Hepatocyte (in vitro differentiated cells): ENCODE data around the gene PNPLA5. TPM values are rescaled to one million over a fixed set of nuclear protein-coding genes. Genes with fewer than 3 reads are reported as not detected.

Experiments
- DNase-seq: peaks from one replicate; pipeline ENCODE4 v3.0.0-alpha.2; 2016; ENCODE audit warnings: low spot score
- H2AFZ ChIP-seq: fragments of 200-600 bp; sonication (generic); 2 replicates; pipeline ENCODE4 v1.6.0; 2016; ENCODE audit warnings: antibody characterized with exemption, mild to moderate bottlenecking
- H3K27ac ChIP-seq: fragments of 200-600 bp; sonication (generic); 2 replicates; pipeline ENCODE4 v1.5.1; 2016; ENCODE audit warnings: mild to moderate bottlenecking
- H3K27me3 ChIP-seq: fragments of 200-600 bp; sonication (generic); 2 replicates; pipeline ENCODE4 v1.6.1; 2016
- H3K36me3 ChIP-seq: fragments of 200-600 bp; sonication (generic); replicated peaks from 2 replicates; pipeline ENCODE4 v1.5.1; 2016; ENCODE audit warnings: low read depth; ENCODE audit not compliant: insufficient read depth
- H3K4me1 ChIP-seq: fragments of 200-600 bp; sonication (generic); 2 replicates; pipeline ENCODE4 v1.5.1; 2016; ENCODE audit warnings: mild to moderate bottlenecking, moderate library complexity; ENCODE audit not compliant: insufficient read depth
- H3K4me2 ChIP-seq: fragments of 200-600 bp; sonication (generic); 2 replicates; pipeline ENCODE4 v1.6.0; 2016
- H3K4me3 ChIP-seq: fragments of 200-600 bp; sonication (generic); 2 replicates; pipeline ENCODE4 v1.5.1; 2016; ENCODE audit warnings: mild to moderate bottlenecking
- H3K79me2 ChIP-seq: fragments of 200-600 bp; sonication (generic); 2 replicates; pipeline ENCODE4 v1.6.0; 2017; ENCODE audit warnings: mild to moderate bottlenecking
- H3K9me2 ChIP-seq: fragments of 200-600 bp; sonication (generic); replicated peaks from 2 replicates; pipeline ENCODE4 v1.6.0; 2017; ENCODE audit warnings: mild to moderate bottlenecking; ENCODE audit not compliant: insufficient read depth
- H3K9me3 ChIP-seq: fragments of 200-600 bp; sonication (generic); 2 replicates; pipeline ENCODE4 v1.5.1; 2016; ENCODE audit warnings: low read depth, mild to moderate bottlenecking
- H4K20me1 ChIP-seq: fragments of 200-600 bp; sonication (generic); 2 replicates; pipeline ENCODE4 v1.6.0; 2016; ENCODE audit warnings: mild to moderate bottlenecking; ENCODE audit not compliant: insufficient read depth, poor library complexity, severe bottlenecking
- CTCF ChIP-seq: fragments of 200-600 bp; sonication (generic); IDR thresholded peaks from 2 replicates; pipeline ENCODE4 v1.5.1; 2016; ENCODE audit warnings: antibody characterized with exemption, mild to moderate bottlenecking; ENCODE audit not compliant: poor library complexity
- EZH2 ChIP-seq: fragments of 200-600 bp; sonication (generic); IDR thresholded peaks from 2 replicates; pipeline ENCODE4 v1.6.1; 2016; ENCODE audit warnings: antibody characterized with exemption, mild to moderate bottlenecking, borderline replicate concordance
- EZH2phosphoT487 ChIP-seq: fragments of 200-600 bp; sonication (generic); IDR thresholded peaks from one replicate; pipeline ENCODE4 v1.6.1; 2018; ENCODE audit warnings: antibody characterized with exemption, mild to moderate bottlenecking, low read depth, moderate library complexity; ENCODE audit not compliant: unreplicated experiment, severe bottlenecking
- WGBS: methylation state at CpG from one replicate; pipeline ENCODE4 v1.1.6; 2016; ENCODE audit warnings: low lambda C conversion rate; ENCODE audit errors: missing lambda C conversion rate; 5-methylcytosine and 5-hydroxymethylcytosine counted together
- polyA plus RNA-seq: library from polyadenylated mRNA; unstranded; fragments of >200 nt; fragmentation: Nextera tagmentation; extraction: Ambion mirVana; gene quantifications from 2 replicates; pipeline ENCODE4 v1.2.1, GENCODE V29; 2016
- total RNA-seq: library from RNA; depleted of rRNA; stranded (reverse); fragments of >200 nt; gene quantifications from 2 replicates; pipeline ENCODE4 v1.2.3, GENCODE V29; 2014

PNPLA5 gene
- total and polyA plus RNA-seq, 2 experiments from 2014 or later: 0.11 to 0.57 TPM

- Histone ChIP-seq H4K20me1 (no peaks in the 10 kb centered on the region), H3K4me2 (no peak overlapping the region), H3K27ac (no peak overlapping the region), H3K4me1 (no peaks in the 10 kb centered on the region), H3K9me2 (no peaks in the 10 kb centered on the region), H3K9me3 (no peaks in the 10 kb centered on the region), H3K27me3 (no peaks in the 10 kb centered on the region), H3K36me3 (no peaks in the 10 kb centered on the region), H2AFZ (no peak overlapping the region), H3K79me2 (no peaks in the 10 kb centered on the region), H3K4me3 (no peak overlapping the region)
- no peak for TF ChIP-seq EZH2
- TF ChIP-seq EZH2phosphoT487: no peak
- TF ChIP-seq CTCF: no peak
- DNase-seq: no peak
- 71% methylated on average over 5 of the region's 5 CpGs for whole genome bisulfite sequencing
Measured at GRCh38 chr22:43901976-43902643, 10.3 kb upstream of the PNPLA5 start.

- Histone ChIP-seq H3K4me2 (no peak overlapping the region), H3K9me2 (no peaks in the 10 kb centered on the region), H3K4me1 (no peaks in the 10 kb centered on the region), H3K27me3 (no peaks in the 10 kb centered on the region), H3K36me3 (no peaks in the 10 kb centered on the region), H4K20me1 (no peaks in the 10 kb centered on the region), H3K4me3 (no peak overlapping the region), H3K27ac (no peak overlapping the region), H3K9me3 (no peaks in the 10 kb centered on the region), H2AFZ (no peak overlapping the region), H3K79me2 (no peaks in the 10 kb centered on the region)
- 68% methylated on average over 7 of the region's 7 CpGs for WGBS
- TF ChIP-seq EZH2phosphoT487 (no peak), CTCF (no peak), EZH2 (no peak)
- DNase-seq: no peak
Measured at GRCh38 chr22:43900206-43900605, 8.4 kb upstream of the PNPLA5 start.

GRCh38 chr22:43897751-43898261 lies 6.0 kb upstream of the PNPLA5 start:
- H3K79me2 ChIP-seq: no peaks in the 10 kb centered on the region
- 61% methylated on average over 12 of the region's 12 CpGs for WGBS
- no peak overlapping the region for H3K4me2 ChIP-seq
- no peaks in the 10 kb centered on the region for H3K36me3 ChIP-seq
- no peak for DNase-seq
- no peak overlapping the region for H3K4me3 ChIP-seq
- TF ChIP-seq EZH2phosphoT487 (no peak), EZH2 (no peak), CTCF (no peak)
- H3K27me3 ChIP-seq: peaks cover 9% of the 10 kb centered on the region
- H3K9me3 ChIP-seq: no peaks in the 10 kb centered on the region
- no peak overlapping the region for H2AFZ ChIP-seq
- no peaks in the 10 kb centered on the region for H3K4me1 ChIP-seq
- no peak overlapping the region for H3K27ac ChIP-seq
- no peaks in the 10 kb centered on the region for H3K9me2 ChIP-seq
- H4K20me1 ChIP-seq: no peaks in the 10 kb centered on the region
